NCI-H1092 (cell line): ENCODE measurements around the gene PAX6.

Experiments
- DNase-seq: peaks from one replicate; lab custom pipeline; 2025; lab: John Stamatoyannopoulos, UW

The PAX6 gene

GRCh38 chr11:31798057-31798553, 13.0 kb downstream of the PAX6 start:
- no peak for DNase-seq

GRCh38 chr11:31797190-31798056, 13.7 kb downstream of the PAX6 start:
- DNase-seq = no peak

- no peak for DNase-seq
Observed at GRCh38 chr11:31796499-31797189, 14.5 kb downstream of the PAX6 start.

- DNase-seq = no peak
Observed at GRCh38 chr11:31795706-31796498, 15.2 kb downstream of the PAX6 start.

GRCh38 chr11:31794548-31794947, 16.6 kb downstream of the PAX6 start:
- no peak for DNase-seq

GRCh38 chr11:31793264-31793663, 17.9 kb downstream of the PAX6 start:
- no peak for DNase-seq

GRCh38 chr11:31792456-31792855, 18.7 kb downstream of the PAX6 start:
- DNase-seq = no peak

- no peak for DNase-seq
Observed at GRCh38 chr11:31792036-31792435, 19.1 kb downstream of the PAX6 start.

- DNase-seq = no peak
Observed at GRCh38 chr11:31790649-31791048, 20.5 kb downstream of the PAX6 start.

GRCh38 chr11:31788085-31788484, 23.0 kb downstream of the PAX6 start:
- DNase-seq = no peak

GRCh38 chr11:31786996-31787685, 24.0 kb downstream of the PAX6 start:
- no peak for DNase-seq

- no peak for DNase-seq
Observed at GRCh38 chr11:31784611-31785010, 26.5 kb downstream of the PAX6 start.

GRCh38 chr11:31783252-31783651, 27.9 kb downstream of the PAX6 start:
- DNase-seq = no peak

- DNase-seq = no peak
Observed at GRCh38 chr11:31782257-31782656, 28.9 kb downstream of the PAX6 start.

GRCh38 chr11:31780480-31780971, 30.6 kb downstream of the PAX6 start:
- no peak for DNase-seq

GRCh38 chr11:31780078-31780477, 31.0 kb downstream of the PAX6 start:
- DNase-seq = no peak

GRCh38 chr11:31779374-31779791, 31.7 kb downstream of the PAX6 start:
- no peak for DNase-seq

- DNase-seq = no peak
Observed at GRCh38 chr11:31772412-31772811, 38.7 kb downstream of the PAX6 start.

GRCh38 chr11:31770011-31770700, 41.0 kb downstream of the PAX6 start:
- no peak for DNase-seq

- DNase-seq = no peak
Observed at GRCh38 chr11:31768749-31769640, 42.1 kb downstream of the PAX6 start.
